HFFc6 (cell line): ENCODE data around the gene TOX2. TPM values are rescaled to one million over a fixed set of nuclear protein-coding genes. Genes with fewer than 3 reads are reported as not detected.

Source experiments
- DNase-seq: peaks from one replicate; pipeline ENCODE4 v3.0.0-alpha.2; 2018
- H3K27ac Mint-ChIP-seq: 2 replicates; pipeline ENCODE4 v1.8.0; 2020; ENCODE audit warnings: mild to moderate bottlenecking, mixed read lengths
- H3K27me3 Mint-ChIP-seq: 2 replicates; pipeline ENCODE4 v1.8.0; 2021; ENCODE audit warnings: mild to moderate bottlenecking, moderate library complexity, mixed read lengths; ENCODE audit not compliant: insufficient read depth
- H3K36me3 Mint-ChIP-seq: 2 replicates; pipeline ENCODE4 v1.8.0; 2021; ENCODE audit warnings: low read depth, mixed read lengths
- H3K4me1 Mint-ChIP-seq: 2 replicates; pipeline ENCODE4 v1.8.0; 2020; ENCODE audit warnings: low read depth, mixed read lengths
- H3K4me3 Mint-ChIP-seq: 2 replicates; pipeline ENCODE4 v1.8.0; 2020; ENCODE audit warnings: mild to moderate bottlenecking, moderate library complexity, mixed read lengths
- H3K9me3 Mint-ChIP-seq: 2 replicates; pipeline ENCODE4 v1.8.0; 2020; ENCODE audit warnings: mild to moderate bottlenecking, mixed read lengths
- total RNA-seq, 6 experiments: library from RNA; stranded (reverse); fragmentation: NEBNext Ultra II Directional; extraction: Animal tissue kit (Norgen Biotek cat#: 25700); gene quantifications; 2 replicates in 1 of 6; 3 replicates in 5 of 6; pipeline ENCODE4 v1.2.3, GENCODE V29; 2021
- TF ChIP-seq, protein P1 (sequence below): fragments of 200-600 bp; sonication (generic); IDR thresholded peaks from 2 replicates; pipeline ENCODE4 v1.5.0; 2021; ENCODE audit warnings: antibody characterized with exemption, mild to moderate bottlenecking

Gene TOX2
- total RNA-seq, 6 experiments from 2014 or later = 46.1 to 68.2 (median 60.2) TPM

DNA sequence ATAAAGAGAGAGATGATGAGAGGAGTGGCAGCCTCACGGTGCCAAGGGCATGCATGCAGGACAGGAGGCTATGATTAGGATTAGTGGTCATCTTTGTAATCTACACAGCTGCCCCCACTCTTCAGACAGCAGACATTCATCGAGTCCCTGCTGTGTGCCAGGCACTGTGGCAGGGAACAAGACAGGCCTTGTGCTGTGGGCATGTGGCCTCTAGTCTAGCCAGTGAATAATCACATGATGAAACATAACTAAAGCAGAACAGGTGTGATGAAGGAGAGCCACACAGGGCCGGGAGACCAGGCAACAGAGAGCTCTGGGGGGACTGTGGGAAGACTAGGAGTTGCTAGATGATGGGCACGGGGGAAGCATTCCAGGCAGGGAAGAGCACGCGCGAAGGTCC, 22.2 kb downstream of the TOX2 start:
- Mint-ChIP-seq H3K36me3 (no peaks in the 10 kb centered on the region), H3K27me3 (peaks cover 2% of the 10 kb centered on the region), H3K9me3 (no peaks in the 10 kb centered on the region), H3K27ac (peak overlapping the region; percentile 92; the same call in 1 of the 2 replicates), H3K4me1 (peaks cover 60% of the 10 kb centered on the region), H3K4me3 (no peak overlapping the region)
- no peak for DNase-seq
- TF ChIP-seq, protein P1, sequence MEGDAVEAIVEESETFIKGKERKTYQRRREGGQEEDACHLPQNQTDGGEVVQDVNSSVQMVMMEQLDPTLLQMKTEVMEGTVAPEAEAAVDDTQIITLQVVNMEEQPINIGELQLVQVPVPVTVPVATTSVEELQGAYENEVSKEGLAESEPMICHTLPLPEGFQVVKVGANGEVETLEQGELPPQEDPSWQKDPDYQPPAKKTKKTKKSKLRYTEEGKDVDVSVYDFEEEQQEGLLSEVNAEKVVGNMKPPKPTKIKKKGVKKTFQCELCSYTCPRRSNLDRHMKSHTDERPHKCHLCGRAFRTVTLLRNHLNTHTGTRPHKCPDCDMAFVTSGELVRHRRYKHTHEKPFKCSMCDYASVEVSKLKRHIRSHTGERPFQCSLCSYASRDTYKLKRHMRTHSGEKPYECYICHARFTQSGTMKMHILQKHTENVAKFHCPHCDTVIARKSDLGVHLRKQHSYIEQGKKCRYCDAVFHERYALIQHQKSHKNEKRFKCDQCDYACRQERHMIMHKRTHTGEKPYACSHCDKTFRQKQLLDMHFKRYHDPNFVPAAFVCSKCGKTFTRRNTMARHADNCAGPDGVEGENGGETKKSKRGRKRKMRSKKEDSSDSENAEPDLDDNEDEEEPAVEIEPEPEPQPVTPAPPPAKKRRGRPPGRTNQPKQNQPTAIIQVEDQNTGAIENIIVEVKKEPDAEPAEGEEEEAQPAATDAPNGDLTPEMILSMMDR = no peak

DNA sequence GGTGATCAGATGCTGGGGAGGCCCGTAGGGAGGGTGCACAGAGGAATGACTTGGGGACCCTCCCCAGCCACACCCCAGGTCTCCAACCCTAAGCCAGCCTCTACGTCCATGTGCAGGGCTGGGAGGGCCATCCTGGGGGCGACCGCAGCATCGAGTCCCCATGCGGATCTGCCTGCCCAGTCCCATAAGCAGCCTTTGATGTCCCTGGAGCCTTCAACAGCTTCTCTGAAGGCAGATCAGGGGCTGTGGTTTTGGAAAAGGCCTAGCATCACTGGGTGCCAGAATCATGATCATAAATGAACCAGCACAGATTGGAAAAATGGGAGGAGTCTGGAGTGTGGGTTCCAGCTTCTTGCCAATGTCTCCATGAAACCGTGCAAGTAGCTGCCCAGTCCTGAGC, 22.9 kb downstream of the TOX2 start:
- Mint-ChIP-seq H3K9me3 (no peaks in the 10 kb centered on the region), H3K27ac (peak overlapping the region; percentile 92), H3K4me3 (no peak overlapping the region), H3K4me1 (peaks cover 68% of the 10 kb centered on the region), H3K27me3 (peaks cover 2% of the 10 kb centered on the region), H3K36me3 (no peaks in the 10 kb centered on the region)
- TF ChIP-seq, protein P1 = no peak
- DNase-seq = no peak

GRCh38 chr20:43938017-43938655, 23.5 kb downstream of the TOX2 start:
- Mint-ChIP-seq H3K36me3 (no peaks in the 10 kb centered on the region), H3K9me3 (no peaks in the 10 kb centered on the region), H3K27ac (peak overlapping the region; percentile 92), H3K27me3 (peaks cover 2% of the 10 kb centered on the region), H3K4me1 (peaks cover 74% of the 10 kb centered on the region), H3K4me3 (no peak overlapping the region)
- TF ChIP-seq, protein P1 = no peak
- no peak for DNase-seq

GRCh38 chr20:43938932-43939761, 24.5 kb downstream of the TOX2 start:
- Mint-ChIP-seq H3K27ac (peak overlapping the region; percentile 92), H3K36me3 (peaks cover 3% of the 10 kb centered on the region; the same call in 1 of the 2 replicates), H3K27me3 (peaks cover 2% of the 10 kb centered on the region), H3K9me3 (no peaks in the 10 kb centered on the region), H3K4me1 (peaks cover 84% of the 10 kb centered on the region), H3K4me3 (peak overlapping the region; percentile 78)
- TF ChIP-seq, protein P1 = no peak
- DNase-seq = peak; percentile 98

DNA sequence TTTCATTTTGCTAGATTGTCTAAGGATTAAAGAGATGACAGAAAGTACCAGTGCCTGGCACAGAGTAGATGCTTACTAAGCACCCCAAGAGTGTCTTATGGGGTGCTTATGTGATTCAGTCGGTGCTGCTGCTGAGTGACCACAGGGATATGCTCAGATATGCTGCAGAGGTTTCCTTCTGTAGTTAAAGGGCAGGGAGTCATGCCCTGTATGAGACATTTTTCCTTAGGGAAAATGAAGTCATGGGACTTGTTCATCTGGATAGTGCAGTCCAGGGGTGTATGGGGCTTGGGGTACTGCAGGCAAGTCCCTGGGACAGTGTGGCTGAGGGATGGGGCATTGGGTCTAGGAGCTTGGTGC, 25.1 kb downstream of the TOX2 start:
- H3K36me3 Mint-ChIP-seq = peaks cover 6% of the 10 kb centered on the region; the same call in 1 of the 2 replicates
- peak overlapping the region; percentile 78 for H3K4me3 Mint-ChIP-seq
- TF ChIP-seq, protein P1 = no peak
- H3K9me3 Mint-ChIP-seq = no peaks in the 10 kb centered on the region
- DNase-seq = no peak
- peak overlapping the region; percentile 92 for H3K27ac Mint-ChIP-seq
- peaks cover 2% of the 10 kb centered on the region for H3K27me3 Mint-ChIP-seq
- peaks cover 86% of the 10 kb centered on the region for H3K4me1 Mint-ChIP-seq
